Mesodermal cell (in vitro differentiated cells): ENCODE data around the gene AP3D1.
A peak's percentile ranks its signal among the peaks of the same experiment; 100 is the strongest.
"Not testable (repeated sequence)": the region's sequence is repeated elsewhere in the genome, so short reads cannot be mapped to it uniquely, and the experiment has no call there.

ENCODE experiments used
- H3K27ac ChIP-seq: 2 replicates; pipeline ENCODE4 v1.7.0; 2013; ENCODE audit warnings: mild to moderate bottlenecking, low read depth, low read length, moderate library complexity; ENCODE audit not compliant: severe bottlenecking
- H3K36me3 ChIP-seq: 2 replicates; pipeline ENCODE4 v1.7.1; 2013; ENCODE audit warnings: mild to moderate bottlenecking, low read length, moderate library complexity; ENCODE audit not compliant: control insufficient read depth, insufficient read depth
- H3K4me1 ChIP-seq: one replicate; pipeline ENCODE4 v1.7.1; 2013; ENCODE audit warnings: mild to moderate bottlenecking, low read length; ENCODE audit not compliant: insufficient read depth, control insufficient read depth, poor library complexity, severe bottlenecking
- H3K4me3 ChIP-seq: 2 replicates; pipeline ENCODE4 v1.7.0; 2013; ENCODE audit warnings: low read length, control low read depth, mild to moderate bottlenecking; ENCODE audit not compliant: insufficient read depth, poor library complexity, severe bottlenecking; ENCODE audit errors: extremely low read depth
- H3K9me3 ChIP-seq: 2 replicates; pipeline ENCODE4 v1.7.1; 2013; ENCODE audit warnings: mild to moderate bottlenecking, low read length, moderate library complexity; ENCODE audit not compliant: control insufficient read depth
- WGBS, 2 experiments: methylation state at CpG; one replicate each; pipeline ENCODE4 v1.1.5; 2013; ENCODE audit warnings: missing lambda C conversion rate in 2 of 2; ENCODE audit not compliant: insufficient coverage in 2 of 2; 5-methylcytosine and 5-hydroxymethylcytosine counted together

The AP3D1 gene

DNA sequence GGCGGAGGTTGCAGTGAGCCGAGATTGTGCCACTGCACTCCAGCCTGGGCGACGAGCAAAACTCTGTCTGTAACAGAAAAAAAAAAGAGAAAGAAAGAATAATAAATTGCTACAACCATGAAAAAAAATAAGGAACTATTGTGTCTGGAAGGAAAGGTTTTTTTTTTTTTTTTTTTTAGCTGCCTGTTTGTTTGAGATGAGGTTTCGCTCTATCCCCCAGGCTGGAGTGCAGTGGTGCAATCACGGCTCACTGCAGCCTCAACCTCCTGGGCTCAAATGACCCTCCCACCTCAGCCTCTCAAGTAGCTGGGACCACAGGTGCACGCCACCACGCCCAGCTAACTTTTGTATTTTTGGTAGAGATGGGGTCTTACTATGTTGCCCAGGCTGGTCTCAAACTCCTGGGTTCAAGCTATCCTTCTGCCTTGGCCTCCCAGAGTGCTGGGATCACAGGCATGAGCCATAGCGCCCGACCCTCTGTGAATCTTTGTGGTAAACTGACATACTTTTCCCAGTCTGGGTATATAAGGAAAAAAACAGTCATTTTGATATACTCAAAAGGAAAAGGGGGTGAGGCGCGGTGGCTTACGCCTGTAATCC, 59.3 kb downstream of the AP3D1 start:
- not testable (repeated sequence) for H3K9me3 ChIP-seq, H3K4me3 ChIP-seq, H3K27ac ChIP-seq
- WGBS, 2 experiments, result 97 to 100% methylated on average over 3 to 7 of the region's 13 CpGs
- Histone ChIP-seq H3K4me1 (peaks cover 30% of the 10 kb centered on the region), H3K36me3 (peaks cover 29% of the 10 kb centered on the region)

DNA sequence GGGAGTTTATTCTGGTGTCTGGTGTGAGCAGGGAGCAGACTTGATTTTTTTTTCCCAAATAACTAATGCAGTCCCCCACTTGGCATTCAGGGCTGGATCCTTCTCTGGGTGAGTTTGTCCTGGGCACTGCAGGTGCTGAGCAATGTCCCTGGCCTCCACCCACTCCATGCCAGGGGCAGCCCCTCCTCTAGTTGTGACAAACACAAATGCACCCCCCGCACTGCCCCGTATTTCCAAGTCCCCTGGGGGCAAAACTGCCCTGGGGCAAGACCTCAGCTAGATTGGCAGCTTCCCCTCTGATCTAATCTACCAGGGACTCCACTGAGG, 61.7 kb downstream of the AP3D1 start:
- 83 to 87% methylated on average over 1 to 2 of the region's 2 CpGs for WGBS, 2 experiments
- peaks cover 30% of the 10 kb centered on the region for H3K4me1 ChIP-seq
- no peaks in the 10 kb centered on the region for H3K9me3 ChIP-seq
- H3K36me3 ChIP-seq, result peaks cover 40% of the 10 kb centered on the region
- H3K27ac ChIP-seq, result peak overlapping the region; percentile 59
- H3K4me3 ChIP-seq, result no peak overlapping the region

DNA sequence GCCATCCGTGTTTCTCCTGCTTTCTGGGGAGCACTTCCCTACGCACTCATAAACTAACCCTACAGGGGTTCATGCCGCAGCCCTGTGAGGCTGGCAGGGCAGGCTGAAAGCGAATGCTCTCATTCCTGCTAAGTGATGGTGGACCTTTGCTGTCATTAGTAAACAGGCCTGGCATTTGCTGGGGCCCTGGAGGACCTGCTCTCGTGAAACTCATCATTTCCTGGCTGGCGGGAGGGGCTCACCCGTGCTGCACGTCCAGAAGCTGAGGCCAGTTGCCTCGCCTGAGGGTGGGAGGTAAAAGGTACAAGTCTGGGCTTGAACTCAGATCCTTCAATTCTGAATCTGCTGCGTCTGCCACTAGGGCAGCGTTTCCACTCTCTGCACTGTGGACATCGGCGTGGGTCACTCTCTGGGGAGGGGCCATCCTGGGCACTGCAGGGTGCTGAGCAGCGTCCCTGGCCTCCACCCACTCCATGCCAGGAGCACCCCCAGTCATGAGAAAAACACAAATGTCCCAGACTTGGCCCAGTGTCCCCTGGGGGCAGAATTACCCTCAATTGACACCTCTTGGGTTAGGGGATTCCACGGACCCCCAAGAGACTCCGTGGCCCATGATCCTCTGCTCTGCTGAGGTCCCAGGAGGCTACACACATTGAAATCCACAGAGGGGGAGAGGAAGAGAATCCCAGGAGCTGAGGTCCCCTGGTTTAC, 62.2 kb downstream of the AP3D1 start:
- H3K4me3 ChIP-seq, result no peak overlapping the region
- WGBS, 2 experiments, result 80 to 84% methylated on average over 12 to 15 of the region's 16 CpGs
- H3K27ac ChIP-seq, result peak overlapping the region; percentile 59
- peaks cover 25% of the 10 kb centered on the region for H3K4me1 ChIP-seq
- H3K9me3 ChIP-seq, result no peaks in the 10 kb centered on the region
- H3K36me3 ChIP-seq, result peaks cover 40% of the 10 kb centered on the region

DNA sequence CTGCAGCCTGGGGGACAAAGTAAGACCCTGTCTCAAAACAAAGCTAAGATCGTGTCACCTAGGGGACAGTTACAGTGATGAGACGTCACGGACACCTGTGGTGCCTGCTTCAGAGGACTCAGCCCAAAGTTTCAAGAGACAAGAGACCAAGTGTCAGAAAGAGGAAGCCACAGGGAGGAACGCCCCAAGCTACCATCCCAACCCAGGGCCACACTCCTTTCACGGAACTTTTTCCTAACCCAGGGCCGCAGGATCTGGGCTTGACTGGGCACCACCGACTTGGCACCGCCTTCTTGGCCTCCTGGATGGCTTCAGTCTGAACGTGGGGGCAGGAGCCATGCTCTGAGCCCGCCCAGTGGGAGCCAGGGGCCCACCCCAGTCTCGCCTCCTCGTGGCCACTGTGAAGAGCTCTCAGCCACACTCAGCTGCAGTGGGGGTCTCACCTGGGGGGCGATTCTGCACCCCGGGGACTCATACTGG, 63.7 kb downstream of the AP3D1 start:
- no peak overlapping the region for H3K4me3 ChIP-seq
- 92% methylated on average over 7 to 13 of the region's 14 CpGs for WGBS, 2 experiments
- H3K36me3 ChIP-seq, result peaks cover 43% of the 10 kb centered on the region
- H3K27ac ChIP-seq, result no peak overlapping the region
- H3K9me3 ChIP-seq, result no peaks in the 10 kb centered on the region
- peaks cover 22% of the 10 kb centered on the region for H3K4me1 ChIP-seq

DNA sequence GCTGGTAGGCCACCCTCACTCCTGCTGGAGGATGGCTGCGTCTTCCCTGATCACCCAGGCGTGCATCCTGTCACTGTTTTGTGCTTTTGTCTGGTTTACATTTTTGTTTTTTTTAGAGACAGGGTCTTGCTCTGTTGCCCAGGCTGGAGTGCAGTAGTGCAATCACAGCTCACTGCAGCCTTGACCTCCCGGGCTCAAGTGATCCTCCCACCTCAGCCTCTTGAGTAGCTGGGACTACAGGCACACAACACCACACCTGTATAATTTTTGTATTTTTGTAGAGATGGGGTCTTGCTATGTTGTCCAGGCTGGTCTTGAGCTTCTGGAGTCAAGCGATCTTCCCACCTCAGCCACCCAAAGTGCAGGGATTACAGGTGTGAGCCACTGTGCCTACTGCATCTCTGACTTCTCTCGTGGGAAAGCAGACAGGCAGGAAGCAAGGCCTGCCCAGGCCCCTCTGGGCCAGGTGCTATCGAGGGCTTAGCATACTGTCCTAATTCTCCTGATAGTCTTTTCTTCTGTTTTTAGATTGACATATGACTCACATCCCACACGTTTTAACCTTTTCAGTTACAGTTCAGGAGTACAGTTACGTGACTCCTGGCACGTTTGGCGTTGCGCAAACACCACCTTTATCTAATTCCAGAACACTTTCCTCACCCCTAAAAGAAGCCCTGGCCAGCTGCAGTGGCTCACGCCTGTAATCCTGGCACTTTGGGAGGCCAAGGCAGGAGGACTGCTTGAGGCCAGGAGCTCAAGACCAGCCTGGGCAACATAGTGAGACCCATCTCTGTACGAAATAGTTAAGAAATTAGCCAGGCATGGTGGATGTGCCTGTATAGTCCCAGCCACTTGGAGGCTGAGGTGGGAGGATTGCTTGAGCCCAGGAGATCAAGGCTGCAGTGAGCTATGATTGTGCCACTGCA, 64.4 kb downstream of the AP3D1 start:
- not testable (repeated sequence) for H3K27ac ChIP-seq, H3K9me3 ChIP-seq, H3K4me3 ChIP-seq
- Histone ChIP-seq H3K4me1 (peaks cover 22% of the 10 kb centered on the region), H3K36me3 (peaks cover 41% of the 10 kb centered on the region)
- WGBS, 2 experiments, result 95 to 98% methylated on average over 10 to 12 of the region's 13 CpGs

DNA sequence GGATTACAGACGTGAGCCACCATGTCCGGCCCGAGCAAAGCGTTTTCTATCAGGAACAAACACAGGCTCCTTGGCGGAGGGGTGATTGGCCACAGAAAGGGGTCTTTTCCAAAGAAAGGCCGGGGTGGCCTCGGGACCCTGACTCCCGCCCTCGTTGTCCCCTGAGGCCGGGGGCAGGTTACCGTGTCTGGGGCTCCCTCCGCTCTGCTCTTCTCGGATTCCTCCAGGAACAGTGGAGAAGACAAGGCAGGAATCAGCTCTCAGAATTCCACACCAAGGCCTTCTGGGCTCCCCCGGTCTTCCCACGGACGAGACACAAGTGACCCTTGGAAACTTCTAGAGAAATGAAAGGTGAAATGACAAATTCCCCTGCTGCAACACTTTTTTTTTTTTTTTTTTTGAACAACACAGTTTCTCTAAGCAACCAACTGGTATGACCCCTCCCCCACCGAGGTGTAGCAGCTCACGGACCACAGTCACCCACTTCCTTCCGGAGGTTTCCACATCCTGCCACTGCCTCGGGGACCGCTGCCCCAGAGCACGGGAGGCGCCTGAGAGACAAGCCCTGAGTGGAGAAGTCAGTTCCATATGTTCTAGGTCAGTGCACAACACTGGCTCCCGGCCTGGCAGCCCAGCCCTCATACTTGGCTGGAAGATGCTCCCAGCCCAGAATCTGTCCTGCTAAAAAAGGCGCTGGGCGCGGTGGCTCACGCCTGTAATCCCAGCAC, 66.2 kb downstream of the AP3D1 start:
- peaks cover 55% of the 10 kb centered on the region for H3K36me3 ChIP-seq
- peaks cover 18% of the 10 kb centered on the region for H3K4me1 ChIP-seq
- peak overlapping the region; percentile 62 for H3K27ac ChIP-seq
- no peak overlapping the region for H3K4me3 ChIP-seq
- WGBS, 2 experiments, result 89 to 94% methylated on average over 22 to 23 of the region's 28 CpGs
- H3K9me3 ChIP-seq, result no peaks in the 10 kb centered on the region

DNA sequence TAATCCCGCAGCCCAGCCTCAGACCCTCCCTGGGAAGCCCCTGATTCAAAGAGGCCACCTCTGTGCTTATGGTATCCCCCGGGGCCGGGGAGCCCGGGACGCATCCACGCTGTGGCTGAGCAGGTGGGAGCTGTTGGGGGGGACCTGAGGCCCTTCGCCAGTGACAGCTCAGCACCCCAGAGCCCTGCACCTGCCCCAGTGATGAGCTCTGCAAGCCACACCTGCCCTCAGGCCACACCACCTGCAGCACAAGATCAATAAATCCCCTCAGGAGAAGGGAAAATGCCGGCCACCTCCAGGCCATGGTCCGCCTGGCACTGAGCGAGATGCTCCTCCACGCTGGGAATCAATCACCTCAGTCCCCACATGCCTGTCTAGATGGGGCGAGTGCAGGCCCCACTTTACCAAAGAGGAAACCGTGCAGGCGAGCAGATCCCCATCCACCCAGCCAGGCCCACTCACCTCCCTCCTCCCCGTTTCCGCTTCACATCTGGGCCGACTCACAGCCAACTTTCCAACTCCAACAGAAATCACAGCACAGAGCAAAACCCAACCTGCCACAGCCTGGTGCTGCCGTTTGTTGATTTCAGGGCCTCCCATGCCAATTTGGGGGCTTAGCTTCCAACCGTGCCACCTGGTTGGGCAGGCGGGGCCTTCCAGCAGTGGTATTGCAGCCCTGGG, 68.1 kb downstream of the AP3D1 start:
- 93 to 96% methylated on average over 11 to 18 of the region's 20 CpGs for WGBS, 2 experiments
- H3K36me3 ChIP-seq, result peaks cover 68% of the 10 kb centered on the region
- no peak overlapping the region for H3K4me3 ChIP-seq
- peak overlapping the region; percentile 10 for H3K27ac ChIP-seq
- peaks cover 4% of the 10 kb centered on the region for H3K4me1 ChIP-seq
- no peaks in the 10 kb centered on the region for H3K9me3 ChIP-seq

DNA sequence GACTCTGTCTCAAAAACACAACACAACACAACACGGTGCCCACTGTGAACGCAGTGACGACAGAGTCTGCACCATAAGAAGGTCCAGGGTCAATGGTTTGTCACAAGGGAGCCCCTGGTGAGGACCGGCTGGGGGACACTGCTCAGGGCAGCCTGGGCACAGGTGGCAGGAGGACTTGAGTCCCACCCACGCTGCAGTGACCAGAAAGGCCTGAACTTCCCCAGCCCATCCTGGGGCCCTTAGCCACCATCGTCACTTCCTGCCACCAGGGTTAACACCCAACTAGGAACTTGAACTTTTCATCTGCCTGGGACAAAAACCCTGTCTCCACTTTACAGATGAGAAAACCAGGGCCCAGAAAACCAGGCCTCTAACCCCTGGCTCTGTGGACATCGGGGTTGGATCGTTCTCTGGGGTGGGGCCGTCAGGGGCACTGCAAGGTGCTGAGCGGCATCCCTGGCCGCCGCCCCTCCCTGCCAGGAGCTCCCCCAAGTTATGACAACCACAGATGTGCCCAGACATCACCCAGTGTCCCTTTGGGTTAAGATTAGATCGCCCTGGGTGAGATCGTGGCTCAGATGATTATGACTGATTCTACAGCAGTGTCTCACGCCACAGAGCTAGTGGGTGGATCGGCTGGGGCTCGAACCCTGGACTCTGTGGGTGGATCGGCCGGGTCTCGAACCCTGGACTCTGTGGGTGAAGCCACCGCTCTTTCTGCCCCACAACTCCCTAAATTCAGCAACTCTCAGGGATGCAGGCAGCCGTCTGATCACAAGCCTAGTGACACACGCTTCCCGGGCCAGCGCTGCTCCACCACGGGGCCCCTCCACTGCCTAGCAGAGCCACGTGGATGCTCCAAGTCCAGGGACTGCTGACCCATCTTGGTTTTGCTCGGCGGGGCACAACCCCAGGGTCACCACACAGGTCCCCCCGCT, 69.2 kb downstream of the AP3D1 start:
- no peaks in the 10 kb centered on the region for H3K9me3 ChIP-seq
- H3K4me3 ChIP-seq, result no peak overlapping the region
- peaks cover 4% of the 10 kb centered on the region for H3K4me1 ChIP-seq
- H3K27ac ChIP-seq, result no peak overlapping the region
- peaks cover 71% of the 10 kb centered on the region for H3K36me3 ChIP-seq
- 95% methylated on average over 30 of the region's 30 CpGs for WGBS, 2 experiments

DNA sequence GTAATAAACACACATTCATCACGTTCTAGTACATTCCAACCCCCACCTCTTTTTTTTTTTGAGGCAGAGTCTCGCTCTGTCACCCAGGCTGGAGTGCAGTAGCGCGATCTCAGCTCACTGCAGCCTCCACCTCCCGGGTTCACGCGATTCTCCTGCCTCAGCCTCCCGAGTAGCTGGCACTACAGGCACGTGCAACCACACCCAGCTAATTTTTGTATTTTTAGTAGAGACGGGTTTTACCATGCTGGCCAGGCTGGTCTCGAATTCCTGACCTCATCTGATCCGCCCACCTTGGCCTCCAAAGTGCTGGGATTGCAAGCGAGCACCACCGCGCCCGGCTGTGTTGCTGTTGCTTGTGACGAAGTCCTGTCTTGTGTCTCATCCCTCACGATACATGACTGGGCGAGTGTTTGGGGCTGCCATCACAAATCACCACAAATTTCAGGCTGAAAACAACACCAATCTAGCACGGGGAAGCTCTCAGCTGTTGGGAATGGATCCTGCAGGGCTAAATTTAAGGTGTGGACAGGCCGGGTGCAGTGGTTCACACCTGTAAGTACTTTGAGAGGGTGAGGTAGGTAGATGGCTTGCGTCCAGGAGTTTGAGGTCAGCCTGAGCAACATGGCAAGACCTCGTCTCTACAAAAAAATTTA, 70.9 kb downstream of the AP3D1 start:
- Histone ChIP-seq H3K9me3 (no peaks in the 10 kb centered on the region), H3K27ac (no peak overlapping the region), H3K4me3 (no peak overlapping the region), H3K4me1 (peaks cover 2% of the 10 kb centered on the region), H3K36me3 (peaks cover 76% of the 10 kb centered on the region)
- 95 to 96% methylated on average over 20 to 22 of the region's 23 CpGs for WGBS, 2 experiments
